Hematopoietic multipotent progenitor cell treated with erythropoietin and hydrocortisone succinate and interleukin-3 and kit ligand, for 4 days (in vitro differentiated cells): ENCODE data around the gene PCDHAC2.
A peak's percentile ranks its signal among the peaks of the same experiment; 100 is the strongest.

ENCODE experiments used
- DNase-seq: peaks from one replicate; pipeline ENCODE4 v3.0.0-alpha.2; 2015

The PCDHAC2 gene, protein sequence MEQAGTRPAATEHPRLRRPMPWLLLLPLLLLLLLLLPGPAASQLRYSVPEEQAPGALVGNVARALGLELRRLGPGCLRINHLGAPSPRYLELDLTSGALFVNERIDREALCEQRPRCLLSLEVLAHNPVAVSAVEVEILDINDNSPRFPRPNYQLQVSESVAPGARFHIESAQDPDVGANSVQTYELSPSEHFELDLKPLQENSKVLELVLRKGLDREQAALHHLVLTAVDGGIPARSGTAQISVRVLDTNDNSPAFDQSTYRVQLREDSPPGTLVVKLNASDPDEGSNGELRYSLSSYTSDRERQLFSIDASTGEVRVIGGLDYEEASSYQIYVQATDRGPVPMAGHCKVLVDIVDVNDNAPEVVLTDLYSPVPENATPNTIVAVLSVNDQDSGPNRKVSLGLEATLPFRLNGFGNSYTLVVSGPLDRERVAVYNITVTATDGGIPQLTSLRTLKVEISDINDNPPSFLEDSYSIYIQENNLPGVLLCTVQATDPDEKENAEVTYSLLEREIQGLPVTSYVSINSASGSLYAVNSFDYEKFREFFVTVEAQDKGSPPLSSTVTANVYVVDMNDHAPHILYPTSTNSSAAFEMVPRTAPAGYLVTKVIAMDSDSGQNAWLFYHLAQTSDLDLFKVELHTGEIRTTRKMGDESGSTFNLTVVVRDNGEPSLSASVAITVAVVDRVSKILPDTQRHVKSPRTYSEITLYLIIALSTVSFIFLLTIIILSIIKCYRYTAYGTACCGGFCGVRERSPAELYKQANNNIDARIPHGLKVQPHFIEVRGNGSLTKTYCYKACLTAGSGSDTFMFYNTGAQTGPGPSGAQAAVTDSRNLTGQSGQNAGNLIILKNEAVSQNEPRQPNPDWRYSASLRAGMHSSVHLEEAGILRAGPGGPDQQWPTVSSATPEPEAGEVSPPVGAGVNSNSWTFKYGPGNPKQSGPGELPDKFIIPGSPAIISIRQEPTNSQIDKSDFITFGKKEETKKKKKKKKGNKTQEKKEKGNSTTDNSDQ

GRCh38 chr5:140966293-140967225, at the start of gene PCDHAC2:
Gene PCDHAC2 (plus strand): TSS chr5:140966476. CDS start chr5:140966767, 291 bp downstream.
- peak; percentile 6 for DNase-seq

DNA sequence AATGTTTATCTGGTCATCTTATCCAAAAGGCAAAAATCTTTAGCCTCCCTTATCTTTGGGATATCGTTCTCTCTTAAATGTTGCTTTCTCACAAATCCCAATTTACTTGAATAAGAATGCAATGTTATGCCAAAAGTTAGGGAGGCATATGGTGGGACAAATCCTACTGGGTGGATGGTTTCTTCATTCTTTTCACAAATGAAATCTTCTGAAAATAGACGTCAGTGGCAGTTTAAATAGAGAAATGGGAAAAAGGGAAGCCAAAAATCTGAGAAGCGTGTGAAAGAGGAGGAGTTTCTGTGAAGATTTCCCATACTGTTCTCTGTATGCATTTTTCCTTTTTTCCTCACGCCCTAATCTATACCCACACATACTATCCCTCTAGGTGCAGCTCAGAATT, 42.7 kb upstream of the PCDHAC2 start:
- no peak for DNase-seq

GRCh38 chr5:140925806-140926442, 40.4 kb upstream of the PCDHAC2 start, which contains the start of gene PCDHAC1:
Gene PCDHAC1 (plus strand): TSS chr5:140926299. CDS start chr5:140926893, 594 bp downstream.
- peak; percentile 1 for DNase-seq

DNA sequence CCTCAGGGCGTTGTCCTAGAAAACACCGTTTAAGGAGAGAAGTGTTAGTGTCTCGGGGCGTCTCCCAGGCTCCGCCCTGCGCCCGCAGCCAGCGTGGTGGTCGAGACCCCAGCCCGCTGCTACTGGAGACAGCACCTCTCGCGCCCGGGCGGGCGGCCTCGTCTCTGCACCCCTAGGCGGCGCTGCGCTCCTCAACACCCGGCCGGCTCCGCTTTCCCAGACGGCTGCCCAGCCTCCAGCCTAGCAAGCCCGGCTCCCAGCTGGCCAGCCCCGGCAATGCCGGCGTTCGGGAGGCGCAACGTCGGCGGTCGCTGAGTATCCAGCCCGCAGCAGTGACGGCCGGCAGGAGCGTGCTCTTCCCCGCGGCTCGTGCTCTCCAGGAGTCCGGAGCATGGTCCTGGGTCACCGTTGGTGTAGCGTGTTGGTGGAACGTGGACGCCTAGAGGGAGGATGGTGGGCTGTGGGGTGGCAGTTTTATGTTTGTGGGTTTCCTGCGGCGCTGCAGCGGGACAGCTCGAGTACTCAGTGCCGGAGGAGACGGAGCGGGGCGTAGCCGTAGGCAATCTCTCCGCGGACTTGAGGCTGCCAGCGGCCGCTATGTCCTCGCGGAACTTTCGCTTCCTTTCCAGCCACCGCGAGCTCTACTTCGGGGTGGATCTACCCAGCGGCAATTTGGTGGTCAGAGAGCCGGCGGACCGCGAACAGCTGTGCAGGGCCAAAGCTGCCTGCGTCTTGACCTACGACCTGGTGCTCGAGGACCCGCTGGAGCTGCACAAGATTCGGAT, 39.6 kb upstream of the PCDHAC2 start:
- DNase-seq = peak; percentile 44

GRCh38 chr5:140927228-140927573, 39.1 kb upstream of the PCDHAC2 start:
- DNase-seq = no peak

GRCh38 chr5:140934964-140935606, 31.2 kb upstream of the PCDHAC2 start:
- no peak for DNase-seq

DNA sequence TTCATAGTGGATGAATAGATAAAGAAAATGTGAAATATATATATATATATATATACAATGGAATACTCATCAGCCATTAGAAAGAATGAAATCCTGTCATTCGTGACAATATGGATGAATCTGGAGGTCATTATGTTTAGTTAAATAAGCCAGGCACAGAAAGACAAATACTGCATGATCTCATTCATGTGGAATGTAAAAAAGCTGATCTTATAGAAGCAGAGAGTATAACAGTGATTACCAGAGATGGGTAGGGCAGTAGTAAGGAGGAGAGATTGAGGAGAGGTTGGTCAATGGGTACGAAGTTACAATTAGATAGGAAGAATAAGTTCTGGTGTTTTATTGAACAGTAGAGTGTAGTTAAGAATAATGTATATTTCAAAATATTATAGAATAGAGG, 19.7 kb upstream of the PCDHAC2 start:
- no peak for DNase-seq

DNA sequence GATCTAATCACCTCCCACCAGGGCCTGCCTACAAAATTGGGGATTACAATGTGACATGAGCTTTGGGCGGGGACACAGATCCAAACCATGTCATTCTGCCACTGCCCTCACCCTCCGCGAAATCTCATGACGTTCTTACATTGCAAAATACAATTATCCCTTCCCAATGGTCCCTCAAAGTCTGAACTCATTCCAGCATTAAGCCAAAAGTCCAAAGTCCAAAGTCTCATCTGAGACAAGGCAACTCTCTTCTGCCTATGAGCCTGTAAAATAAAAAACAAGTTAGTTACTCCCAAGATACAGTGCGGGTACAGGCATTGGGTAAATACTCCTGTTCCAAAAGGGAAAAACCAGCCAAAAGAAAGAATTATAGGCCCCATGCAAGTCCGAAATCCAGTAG, 14.6 kb upstream of the PCDHAC2 start:
- DNase-seq = no peak

DNA sequence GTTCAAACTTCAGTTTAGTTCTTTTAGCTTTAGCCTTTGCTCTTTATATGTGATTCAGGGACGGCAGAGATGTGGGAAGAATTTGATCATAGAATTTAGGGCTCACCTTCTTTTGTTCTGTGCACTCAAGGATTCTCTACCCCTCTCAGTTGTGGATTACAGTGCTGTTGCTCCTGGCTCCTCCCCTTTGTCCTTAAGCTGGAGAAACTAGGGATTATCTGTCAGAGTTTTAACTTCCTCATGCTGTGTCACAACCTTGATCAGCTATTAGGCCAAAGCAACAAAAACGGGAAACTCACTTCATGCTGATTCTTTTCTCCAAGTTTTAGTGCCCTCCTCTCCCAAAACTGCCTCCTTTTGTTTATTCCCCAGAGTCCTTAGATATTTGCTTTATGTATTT, 13.0 kb upstream of the PCDHAC2 start:
- no peak for DNase-seq

DNA sequence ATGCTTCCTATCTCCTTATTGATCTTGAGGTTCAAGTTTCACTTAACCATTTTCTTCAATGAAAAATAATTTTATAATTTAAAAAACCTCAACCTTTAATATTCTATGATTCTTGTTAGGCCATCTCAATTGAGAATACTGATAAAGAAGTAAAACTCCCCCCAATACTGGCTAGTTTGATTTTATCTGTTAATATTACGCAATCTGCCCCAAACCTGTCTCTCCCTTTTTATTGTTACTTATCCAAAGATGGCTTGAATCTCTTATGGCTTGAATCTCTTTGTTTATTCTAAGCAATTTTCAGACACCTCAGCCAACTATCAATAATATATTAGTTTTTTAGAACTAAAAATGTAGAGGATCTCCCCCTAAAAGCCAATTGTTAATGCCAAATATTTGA, 4.1 kb upstream of the PCDHAC2 start:
- no peak for DNase-seq

DNA sequence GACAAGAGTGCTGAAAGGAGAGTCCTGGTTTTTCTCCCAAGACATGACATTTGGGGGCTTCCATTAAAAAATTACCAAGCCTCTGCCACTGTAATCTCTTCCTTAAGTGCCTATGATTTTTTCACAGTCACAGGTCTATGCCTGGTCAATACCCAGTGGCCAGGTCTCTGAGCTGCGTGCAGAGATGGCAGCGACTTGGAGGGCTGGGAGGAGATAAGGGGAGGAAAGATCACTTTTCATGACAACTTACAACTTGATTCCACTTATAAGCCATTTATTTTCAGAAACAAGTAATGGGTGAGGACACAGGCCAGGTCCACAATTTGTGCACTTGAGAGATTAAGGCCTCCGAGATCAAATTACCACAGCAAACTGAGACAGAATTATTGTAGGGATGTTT, 1.9 kb upstream of the PCDHAC2 start:
- no peak for DNase-seq

- no peak for DNase-seq
These were observed 377 bp upstream of the PCDHAC2 start for GRCh38 chr5:140965905-140966292.

DNA sequence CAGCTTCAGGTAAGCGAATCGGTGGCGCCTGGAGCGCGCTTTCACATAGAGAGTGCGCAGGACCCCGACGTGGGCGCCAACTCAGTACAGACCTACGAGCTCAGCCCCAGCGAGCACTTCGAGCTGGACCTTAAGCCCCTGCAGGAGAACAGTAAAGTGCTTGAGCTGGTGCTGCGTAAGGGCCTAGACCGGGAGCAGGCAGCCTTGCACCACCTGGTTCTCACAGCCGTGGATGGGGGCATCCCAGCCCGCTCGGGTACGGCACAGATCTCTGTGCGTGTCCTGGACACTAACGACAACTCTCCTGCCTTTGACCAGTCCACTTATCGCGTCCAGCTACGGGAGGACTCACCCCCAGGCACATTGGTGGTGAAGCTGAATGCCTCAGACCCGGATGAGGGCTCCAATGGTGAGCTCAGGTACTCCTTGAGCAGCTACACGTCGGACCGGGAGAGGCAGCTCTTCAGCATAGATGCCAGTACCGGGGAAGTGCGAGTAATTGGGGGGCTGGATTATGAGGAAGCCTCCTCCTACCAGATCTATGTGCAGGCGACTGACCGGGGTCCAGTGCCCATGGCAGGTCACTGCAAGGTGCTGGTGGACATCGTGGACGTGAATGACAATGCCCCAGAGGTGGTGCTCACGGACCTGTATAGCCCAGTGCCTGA, 1.1 kb downstream of the PCDHAC2 start:
- no peak for DNase-seq

DNA sequence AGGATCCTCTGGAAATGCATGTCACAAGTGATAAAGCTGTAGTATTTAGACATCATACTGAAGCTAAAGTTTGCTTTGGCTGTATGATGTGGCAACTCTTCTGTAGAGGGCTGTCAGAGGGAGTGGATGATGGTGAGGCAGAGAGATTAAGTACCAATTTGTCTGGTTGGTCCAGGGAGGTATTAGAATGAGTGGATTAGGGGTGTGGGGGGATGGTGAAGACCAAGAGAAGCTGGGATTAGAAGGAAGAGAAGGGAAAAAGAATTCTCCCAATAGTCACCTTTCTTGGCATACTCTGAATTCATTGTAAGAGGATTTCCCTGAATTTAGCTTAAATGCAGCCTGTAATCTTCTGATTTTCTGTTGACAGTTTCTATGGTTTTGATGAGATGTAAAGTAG, 3.6 kb downstream of the PCDHAC2 start:
- DNase-seq = no peak

DNA sequence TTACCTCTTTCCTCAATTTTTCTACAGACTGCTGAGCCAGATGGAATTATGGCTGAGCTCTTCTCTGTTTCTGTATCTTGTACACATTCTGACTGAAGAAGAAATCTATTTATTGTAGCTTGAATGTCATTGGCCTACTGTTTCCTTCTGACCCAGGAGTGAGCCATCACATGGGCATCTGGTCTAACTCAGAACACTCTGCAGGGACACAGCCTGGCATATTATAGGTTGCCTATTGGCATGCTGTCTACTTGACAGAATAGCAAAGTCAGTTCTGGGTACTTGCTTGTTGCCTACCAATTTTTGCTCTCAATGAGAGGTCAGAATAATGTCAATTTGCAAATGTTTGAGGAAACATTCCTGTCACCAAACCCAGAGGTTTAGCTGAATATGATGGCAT, 7.3 kb downstream of the PCDHAC2 start:
- DNase-seq = no peak

- no peak for DNase-seq
These were observed 10.7 kb downstream of the PCDHAC2 start for GRCh38 chr5:140977003-140977402.

GRCh38 chr5:140978260-140978659, 12.0 kb downstream of the PCDHAC2 start:
- no peak for DNase-seq

DNA sequence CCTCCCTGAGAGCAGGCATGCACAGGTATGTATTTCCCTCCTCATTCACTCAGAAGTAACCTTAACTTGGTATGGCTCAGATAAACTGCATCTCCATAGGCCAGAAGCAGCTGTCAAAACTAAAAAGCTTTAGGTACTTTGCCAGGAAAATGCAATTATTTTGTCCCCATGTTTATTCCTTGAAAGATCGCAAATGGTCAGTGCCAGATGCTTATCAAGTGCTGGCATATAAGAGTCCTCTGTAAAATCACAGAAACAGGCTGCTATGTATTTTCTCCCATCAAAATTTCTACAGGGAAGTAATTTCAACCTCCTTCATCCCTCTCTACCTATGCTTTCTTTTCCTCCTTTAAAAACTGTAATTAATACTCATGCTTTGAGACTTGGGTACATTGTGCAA, 12.7 kb downstream of the PCDHAC2 start:
- no peak for DNase-seq

DNA sequence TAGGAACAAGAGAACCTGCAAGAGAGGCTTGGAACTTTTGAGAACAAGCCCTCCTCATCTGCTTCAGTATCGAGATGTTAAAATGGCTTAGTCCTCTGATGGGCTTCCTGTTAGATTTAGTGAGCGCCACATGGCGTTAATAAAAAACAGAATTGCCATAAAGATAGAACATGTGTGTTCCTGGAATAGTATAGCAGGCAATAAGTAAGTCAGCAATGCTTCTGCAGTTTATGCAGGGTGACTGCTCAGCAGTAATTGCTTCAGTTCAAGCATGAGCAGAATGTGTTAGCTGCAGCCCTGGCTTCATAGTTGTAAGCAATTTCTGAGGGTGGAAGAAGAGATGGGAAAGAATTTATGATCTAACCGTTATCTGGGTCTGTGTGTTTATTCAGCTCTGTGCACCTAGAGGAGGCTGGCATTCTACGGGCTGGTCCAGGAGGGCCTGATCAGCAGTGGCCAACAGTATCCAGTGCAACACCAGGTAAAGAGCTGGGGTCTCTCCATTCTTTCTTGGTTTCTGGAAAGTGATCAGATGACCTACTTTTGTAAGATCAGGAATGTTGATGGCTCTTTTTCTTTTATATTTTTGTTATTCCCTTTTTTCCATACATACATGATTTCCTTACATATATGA, 15.9 kb downstream of the PCDHAC2 start:
- DNase-seq = no peak

- no peak for DNase-seq
These were observed 19.8 kb downstream of the PCDHAC2 start for GRCh38 chr5:140986117-140986521.
